HepG2 (cell line): ENCODE measurements around the gene CKS1B. TPM values are rescaled to one million over a fixed set of nuclear protein-coding genes. Genes with fewer than 3 reads are reported as not detected.

ENCODE experiments used
- ATAD3A ChIP-seq: sonication (generic); formaldehyde crosslinking; IDR thresholded peaks from 2 replicates; pipeline ENCODE4 v1.4.0; 2020; ENCODE audit warnings: missing genetic modification reagents
- ATF2 ChIP-seq: sonication (generic); formaldehyde crosslinking; IDR thresholded peaks from 2 replicates; pipeline ENCODE4 v1.4.0; 2020; ENCODE audit warnings: missing genetic modification reagents
- FOXA3 ChIP-seq: IDR thresholded peaks from 2 replicates; pipeline ENCODE4 v1.6.1; 2016; ENCODE audit warnings: missing genetic modification reagents, missing compliant biosample characterization
- HNRNPUL1 ChIP-seq: fragments of 200-400 bp; formaldehyde crosslinking; IDR thresholded peaks from 2 replicates; pipeline ENCODE4 v1.6.1; 2017; ENCODE audit warnings: low read depth, mild to moderate bottlenecking, low read length, moderate library complexity
- KMT2B ChIP-seq: IDR thresholded peaks from 2 replicates; pipeline ENCODE4 v1.6.1; 2016; ENCODE audit warnings: missing genetic modification reagents, missing compliant biosample characterization
- MATR3 ChIP-seq: sonication (generic); formaldehyde crosslinking; IDR thresholded peaks from 2 replicates; pipeline ENCODE4 v1.4.0; 2020; ENCODE audit warnings: missing genetic modification reagents
- MED13 ChIP-seq: sonication (generic); formaldehyde crosslinking; IDR thresholded peaks from 2 replicates; pipeline ENCODE4 v1.5.0; 2020; ENCODE audit warnings: missing genetic modification reagents
- MIER3 ChIP-seq: IDR thresholded peaks from 2 replicates; pipeline ENCODE4 v1.6.1; 2016; ENCODE audit warnings: missing compliant biosample characterization, borderline replicate concordance
- NFYC ChIP-seq: IDR thresholded peaks from 2 replicates; pipeline ENCODE4 v1.6.1; 2016; ENCODE audit warnings: missing genetic modification reagents, missing compliant biosample characterization
- NR3C1 ChIP-seq: sonication (generic); formaldehyde crosslinking; IDR thresholded peaks from 2 replicates; pipeline ENCODE4 v1.4.0; 2020; ENCODE audit warnings: missing genetic modification reagents
- SIX4 ChIP-seq: sonication (generic); formaldehyde crosslinking; IDR thresholded peaks from 2 replicates; pipeline ENCODE4 v1.4.0; 2020; ENCODE audit warnings: missing genetic modification reagents
- SMARCC2 ChIP-seq: fragments of 450-650 bp; IDR thresholded peaks from 2 replicates; pipeline ENCODE4 v1.6.1; 2017; ENCODE audit warnings: antibody characterized with exemption, mild to moderate bottlenecking
- SOX13 ChIP-seq, 3 experiments: fragments of 450-650 bp in 1 of 3; sonication (generic) in 1 of 3; formaldehyde crosslinking in 1 of 3; IDR thresholded peaks in 2 of 3; conservative IDR thresholded peaks in 1 of 3; 2 replicates each; pipeline versions ENCODE4 v1.5.0 to v1.6.1; 2016 to 2020; ENCODE audit warnings: antibody characterized with exemption in 1 of 3, mild to moderate bottlenecking in 1 of 3, missing compliant biosample characterization in 1 of 3, missing genetic modification reagents in 1 of 3, moderate library complexity in 1 of 3
- SP4 ChIP-seq: sonication (generic); formaldehyde crosslinking; IDR thresholded peaks from 2 replicates; pipeline ENCODE4 v1.8.1; 2023; ENCODE audit warnings: mild to moderate bottlenecking, missing genetic modification reagents
- TCF12 ChIP-seq, 2 experiments: fragments of 450-650 bp in 1 of 2; sonication (generic) in 1 of 2; formaldehyde crosslinking in 1 of 2; IDR thresholded peaks; 2 replicates each; pipeline versions ENCODE4 v1.6.1 to v1.8.0; 2017 to 2022; ENCODE audit warnings: antibody characterized with exemption in 1 of 2, mild to moderate bottlenecking in 1 of 2, missing genetic modification reagents in 1 of 2, moderate library complexity in 1 of 2
- ZBTB2 ChIP-seq: sonication (generic); formaldehyde crosslinking; IDR thresholded peaks from 2 replicates; pipeline ENCODE4 v1.8.0; 2022; ENCODE audit warnings: low read depth, missing genetic modification reagents
- ZBTB42 ChIP-seq: sonication (generic); formaldehyde crosslinking; IDR thresholded peaks from 2 replicates; pipeline ENCODE4 v1.5.0; 2020; ENCODE audit warnings: mild to moderate bottlenecking, missing genetic modification reagents
- ZNF33B ChIP-seq: sonication (generic); formaldehyde crosslinking; IDR thresholded peaks from 2 replicates; pipeline ENCODE4 v1.5.1; 2020; ENCODE audit warnings: mild to moderate bottlenecking, missing genetic modification reagents
- ZNF501 ChIP-seq: sonication (generic); formaldehyde crosslinking; IDR thresholded peaks from 2 replicates; pipeline ENCODE4 v1.5.1; 2020; ENCODE audit warnings: mild to moderate bottlenecking, moderate library complexity, missing genetic modification reagents
- ZNF510 ChIP-seq: sonication (generic); formaldehyde crosslinking; IDR thresholded peaks from 2 replicates; pipeline ENCODE4 v1.4.0; 2020; ENCODE audit warnings: low read depth, mild to moderate bottlenecking, missing genetic modification reagents
- ZNF552 ChIP-seq: sonication (generic); formaldehyde crosslinking; IDR thresholded peaks from 2 replicates; pipeline ENCODE4 v1.9.0; 2022; ENCODE audit warnings: missing genetic modification reagents, mild to moderate bottlenecking, borderline replicate concordance
- ZNF713 ChIP-seq: sonication (generic); formaldehyde crosslinking; IDR thresholded peaks from 2 replicates; pipeline ENCODE4 v1.4.0; 2020; ENCODE audit warnings: mild to moderate bottlenecking, missing genetic modification reagents
- ZSCAN22 ChIP-seq: sonication (generic); formaldehyde crosslinking; IDR thresholded peaks from 2 replicates; pipeline ENCODE4 v1.4.0; 2020; ENCODE audit warnings: mild to moderate bottlenecking, missing genetic modification reagents
- polyA plus RNA-seq, 8 experiments: library from polyadenylated mRNA; depleted of rRNA in 3 of 8; stranded (reverse) in 7 of 8; unstranded in 1 of 8; fragments of >200 nt; fragmentation: Illumina TruSeq in 4 of 8; extraction: Trizol in 4 of 8; gene quantifications; 2 replicates each; pipeline versions ENCODE4 v1.2.1 to v1.2.3, GENCODE V29; 2011 to 2016; ENCODE audit warnings: low read depth in 4 of 8, missing spikeins in 1 of 8, mixed read lengths in 1 of 8; ENCODE audit not compliant: insufficient read depth in 1 of 8
- total RNA-seq, 5 experiments: library from RNA; depleted of rRNA; stranded (reverse); fragments of >200 nt; fragmentation: Illumina TruSeq; extraction: Trizol; gene quantifications; 2 replicates each; pipeline ENCODE4 v1.2.3, GENCODE V29; 2016; ENCODE audit warnings: low read depth in 1 of 5
- TF ChIP-seq, protein P1 (sequence below): sonication (generic); formaldehyde crosslinking; IDR thresholded peaks from 2 replicates; pipeline ENCODE4 v1.4.0; 2020; ENCODE audit warnings: missing genetic modification reagents

The CKS1B gene
- total and polyA plus RNA-seq, 2 of the 13 experiments (the other 11 are each of a cell fraction or from before 2014, with no cell fraction given): 217 to 222 TPM

- TF ChIP-seq, protein P1, sequence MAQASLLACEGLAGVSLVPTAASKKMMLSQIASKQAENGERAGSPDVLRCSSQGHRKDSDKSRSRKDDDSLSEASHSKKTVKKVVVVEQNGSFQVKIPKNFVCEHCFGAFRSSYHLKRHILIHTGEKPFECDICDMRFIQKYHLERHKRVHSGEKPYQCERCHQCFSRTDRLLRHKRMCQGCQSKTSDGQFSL (CRISPR knock-in tag): no peak
- TF ChIP-seq ZNF713 (no peak), KMT2B (CRISPR knock-in tag) (0 out of 2 replicates have a peak, but pooled peaks have one; percentile 5), TCF12 (IDR thresholded peaks at IDR 0.05) (no peak), TCF12 (CRISPR knock-in tag; IDR thresholded peaks at IDR 0.05) (0 out of 2 replicates have a peak, but pooled peaks have one; percentile 43), ZSCAN22 (CRISPR knock-in tag) (no peak), MATR3 (CRISPR knock-in tag) (no peak), NR3C1 (CRISPR knock-in tag) (no peak), HNRNPUL1 (no peak), NFYC (0 out of 2 replicates have a peak, but pooled peaks have one; percentile 7), SMARCC2 (no peak), ZNF33B (CRISPR knock-in tag) (0 out of 2 replicates have a peak, but pooled peaks have one; percentile 68), ZNF552 (CRISPR knock-in tag) (no peak), MIER3 (CRISPR knock-in tag) (peak; percentile 74; the same call in 1 of the 2 replicates), FOXA3 (peak; percentile 66), SP4 (CRISPR knock-in tag) (peak; percentile 45; the same call in 1 of the 2 replicates), ATAD3A (CRISPR knock-in tag) (no peak), ATF2 (CRISPR knock-in tag) (peak; percentile 68; the same call in 1 of the 2 replicates), SIX4 (CRISPR knock-in tag) (peak; percentile 55; the same call in 1 of the 2 replicates), ZBTB2 (CRISPR knock-in tag) (no peak), ZBTB42 (CRISPR knock-in tag) (0 out of 2 replicates have a peak, but pooled peaks have one; percentile 30), ZNF501 (peak; percentile 70; the same call in 1 of the 2 replicates), MED13 (CRISPR knock-in tag) (no peak; the same call in 1 of the 2 replicates), SOX13 (IDR thresholded peaks at IDR 0.05) (0 out of 2 replicates have a peak, but pooled peaks have one; percentile 24), SOX13 (CRISPR knock-in tag; conservative IDR thresholded peaks at IDR 0.05 in 1 of 2, IDR thresholded peaks at IDR 0.05 in 1 of 2) (peak in 1 of 2 experiments; percentile 51; a peak in 1 of 4 replicates), ZNF510 (no peak)
Observed at GRCh38 chr1:154944401-154945159, 29.9 kb upstream of the CKS1B start (continued).
